Right ventricle myocardium superior (tissue), 1 donor: Measurements from ENCODE around the gene DSCAM. TPM values are rescaled to one million over a fixed set of nuclear protein-coding genes. Genes with fewer than 3 reads are reported as not detected.

ENCODE experiments used
- ATAC-seq: fragments of 200-7000 bp; cut with Tn5 transposase; one replicate; pipeline ENCODE4 v1.9.1; 2020; ENCODE audit warnings: mild to moderate bottlenecking; ENCODE audit not compliant: poor library complexity
- DNase-seq: peaks from one replicate; pipeline ENCODE4 v3.0.0-alpha.2; 2020
- intact Hi-C: fragments of 100-400 bp; cut with DNase I; formaldehyde crosslinking; loops from one replicate; pipeline ENCODE4 v1.11.2; 2022
- total RNA-seq: library from RNA; stranded (reverse); fragmentation: NEBNext Ultra II Directional; extraction: Animal tissue kit (Norgen Biotek cat#: 25700); gene quantifications from one replicate; pipeline ENCODE4 v1.2.1, GENCODE V29; 2021
- donor health status: DM: no; HTN: yes; CAD: no; lungs with severe emphysema.

The DSCAM gene
- total RNA-seq, 1 donor from 2014 or later, result not detected

- no peak for DNase-seq
- no peak for ATAC-seq
- intact Hi-C loops, result no loop called here
Measured at GRCh38 chr21:40796464-40796863, 50.5 kb downstream of the DSCAM start.

- ATAC-seq, result no peak
- intact Hi-C loops, result no loop called here
Measured at GRCh38 chr21:40795313-40795712, 51.6 kb downstream of the DSCAM start.

GRCh38 chr21:40792691-40793456, 54.1 kb downstream of the DSCAM start:
- ATAC-seq (no peak), DNase-seq (no peak)
- intact Hi-C loops, result no loop called here

More at GRCh38 chr21:40795313-40795712, 51.6 kb downstream of the DSCAM start:
- DNase-seq, result no peak

- intact Hi-C loops, result no loop called here
- DNase-seq, result no peak
- ATAC-seq, result no peak
Measured at GRCh38 chr21:40788635-40789034, 58.3 kb downstream of the DSCAM start.

- DNase-seq, result no peak
- no peak for ATAC-seq
- intact Hi-C loops, result no loop called here
Measured at GRCh38 chr21:40783404-40783803, 63.6 kb downstream of the DSCAM start.

GRCh38 chr21:40770435-40771055, 76.4 kb downstream of the DSCAM start:
- DNase-seq (no peak), ATAC-seq (no peak)
- intact Hi-C loops, result no loop called here

DNA sequence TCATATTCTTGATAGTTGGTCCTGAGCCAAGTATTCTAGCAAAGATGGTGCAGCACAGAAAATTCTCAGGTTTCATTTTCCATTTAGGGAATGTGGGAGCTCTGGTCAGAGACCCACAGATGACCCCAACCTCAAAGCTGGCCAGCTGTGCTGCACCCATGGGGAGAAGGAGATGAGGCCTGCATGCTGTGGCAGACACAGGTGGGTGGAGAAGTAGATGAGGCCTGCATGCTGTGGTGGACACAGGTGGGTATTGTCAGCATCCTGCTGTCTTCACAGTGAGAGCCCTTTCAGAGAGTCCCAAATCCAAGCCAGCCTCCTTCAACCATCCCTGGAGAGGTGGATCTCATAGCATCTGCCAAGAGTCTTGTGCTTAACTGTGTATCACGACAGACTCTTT, 77.7 kb downstream of the DSCAM start:
- DNase-seq (no peak), ATAC-seq (no peak)
- intact Hi-C loops, result no loop called here

GRCh38 chr21:40768056-40768455, 78.9 kb downstream of the DSCAM start:
- intact Hi-C loops, result no loop called here
- no peak for DNase-seq

GRCh38 chr21:40766381-40766780, 80.6 kb downstream of the DSCAM start:
- ATAC-seq, result no peak

More at GRCh38 chr21:40768056-40768455, 78.9 kb downstream of the DSCAM start:
- no peak for ATAC-seq

DNA sequence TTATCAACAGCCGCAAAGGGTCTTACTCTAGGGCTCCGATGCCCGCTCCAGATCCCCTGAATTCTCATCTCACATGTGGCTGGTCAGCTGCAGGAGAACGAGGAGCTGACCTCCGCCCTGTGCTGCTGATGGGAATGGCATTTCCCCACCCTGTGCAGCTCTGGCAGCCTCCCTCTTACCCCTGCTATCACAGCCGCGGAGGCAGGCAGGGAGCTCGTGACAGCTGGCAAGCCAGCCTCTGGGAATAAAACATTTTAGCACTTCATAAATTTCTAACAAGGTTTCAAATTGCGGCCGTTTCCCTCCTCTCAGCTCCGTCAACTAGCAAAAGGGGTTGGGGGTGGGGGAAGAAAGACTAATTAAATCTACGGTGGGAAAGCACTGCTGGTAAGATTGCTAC, 81.1 kb downstream of the DSCAM start:
- no peak for DNase-seq
- no peak for ATAC-seq
- intact Hi-C loops, result no loop called here

More at GRCh38 chr21:40766381-40766780, 80.6 kb downstream of the DSCAM start:
- intact Hi-C loops, result no loop called here
- DNase-seq, result no peak

DNA sequence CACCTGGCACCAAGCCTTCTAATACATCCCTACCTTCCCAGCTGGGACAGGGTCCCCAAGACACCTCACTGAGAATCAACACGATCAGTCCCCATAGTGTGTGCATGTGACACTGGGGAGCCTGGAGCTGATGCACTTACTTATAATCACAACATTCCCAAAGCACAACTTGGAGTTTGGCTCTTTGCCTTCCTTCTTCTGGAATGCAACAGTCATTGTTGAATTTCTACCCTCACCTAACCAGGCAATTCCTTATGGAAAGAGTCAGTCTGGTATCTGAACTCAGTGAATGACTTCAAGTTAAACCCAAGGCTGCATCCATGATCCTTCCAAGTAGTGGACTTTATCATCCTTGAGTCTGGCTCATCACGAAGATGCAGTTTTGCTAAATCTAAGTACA, 86.1 kb downstream of the DSCAM start:
- DNase-seq (no peak), ATAC-seq (no peak)
- intact Hi-C loops, result no loop called here

GRCh38 chr21:40759061-40759460, 87.9 kb downstream of the DSCAM start:
- intact Hi-C loops, result no loop called here
- ATAC-seq (no peak), DNase-seq (no peak)

GRCh38 chr21:40757366-40757765, 89.6 kb downstream of the DSCAM start:
- ATAC-seq (no peak), DNase-seq (no peak)
- intact Hi-C loops, result no loop called here

GRCh38 chr21:40754466-40754865, 92.5 kb downstream of the DSCAM start:
- ATAC-seq (peak; percentile 89), DNase-seq (no peak)
- intact Hi-C loops, result no loop called here

- ATAC-seq (peak; percentile 39), DNase-seq (no peak)
- intact Hi-C loops, result no loop called here
Measured at GRCh38 chr21:40753756-40754155, 93.2 kb downstream of the DSCAM start.

GRCh38 chr21:40752125-40752524, 94.8 kb downstream of the DSCAM start:
- DNase-seq (no peak), ATAC-seq (no peak)
- intact Hi-C loops, result no loop called here

DNA sequence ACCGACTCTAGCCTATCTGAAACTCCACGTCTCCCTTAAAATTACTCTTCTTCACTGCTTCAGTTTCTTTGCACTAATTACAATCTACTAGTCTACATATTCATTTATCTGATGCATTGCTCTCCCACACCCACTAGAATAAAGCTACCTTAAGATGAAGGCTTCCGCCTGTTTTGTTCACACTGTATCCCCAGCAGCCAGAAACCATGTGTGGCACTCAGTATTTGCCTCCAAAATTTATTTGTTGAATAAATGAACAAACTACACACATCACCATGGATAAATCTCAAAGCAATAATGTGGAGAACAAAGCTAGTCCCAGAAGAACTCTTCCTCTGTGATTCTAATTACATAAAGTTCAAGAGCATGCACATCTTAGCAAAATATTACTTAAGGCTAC, 95.7 kb downstream of the DSCAM start:
- DNase-seq (no peak), ATAC-seq (no peak)
- intact Hi-C loops, result no loop called here

DNA sequence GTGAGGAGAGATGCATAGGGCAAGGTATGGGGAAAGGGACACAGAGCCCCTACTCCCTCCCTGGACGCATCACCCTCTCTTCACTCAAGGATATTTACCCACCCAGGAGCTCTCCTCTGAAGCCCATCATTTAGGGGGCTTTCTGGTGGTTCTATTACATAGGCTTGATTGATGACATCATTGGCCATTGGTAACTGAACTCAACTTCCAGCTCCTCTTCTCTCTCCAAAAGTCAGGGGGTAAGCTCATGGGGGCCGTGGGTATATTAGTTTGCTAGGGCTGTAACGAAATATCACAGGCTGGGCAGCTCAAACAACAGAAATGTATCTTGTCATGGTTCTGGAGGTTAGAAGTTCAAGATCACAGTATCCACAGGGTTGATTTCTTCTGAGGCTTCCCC, 110.8 kb downstream of the DSCAM start:
- ATAC-seq (no peak), DNase-seq (no peak)
- intact Hi-C loops, result no loop called here

DNA sequence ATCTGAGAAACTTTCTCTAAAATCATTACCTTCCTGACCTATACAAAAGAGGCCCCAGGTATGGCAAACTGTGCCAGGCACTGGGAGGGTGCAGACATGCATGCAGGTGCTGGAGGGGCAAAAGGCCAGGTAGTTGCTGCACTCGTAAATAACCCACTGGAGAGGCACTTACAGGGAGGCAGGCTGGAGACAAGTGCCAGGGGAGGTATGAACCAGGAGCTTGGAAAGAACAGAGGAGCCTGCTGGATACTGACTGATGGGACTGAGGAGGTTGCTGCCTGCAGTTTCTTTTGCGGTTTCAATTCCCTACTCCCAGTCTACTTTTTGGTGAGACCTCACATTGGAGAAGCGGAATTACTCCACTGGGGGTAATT, 113.9 kb downstream of the DSCAM start:
- intact Hi-C loops, result no loop called here
- DNase-seq (no peak), ATAC-seq (no peak)

DNA sequence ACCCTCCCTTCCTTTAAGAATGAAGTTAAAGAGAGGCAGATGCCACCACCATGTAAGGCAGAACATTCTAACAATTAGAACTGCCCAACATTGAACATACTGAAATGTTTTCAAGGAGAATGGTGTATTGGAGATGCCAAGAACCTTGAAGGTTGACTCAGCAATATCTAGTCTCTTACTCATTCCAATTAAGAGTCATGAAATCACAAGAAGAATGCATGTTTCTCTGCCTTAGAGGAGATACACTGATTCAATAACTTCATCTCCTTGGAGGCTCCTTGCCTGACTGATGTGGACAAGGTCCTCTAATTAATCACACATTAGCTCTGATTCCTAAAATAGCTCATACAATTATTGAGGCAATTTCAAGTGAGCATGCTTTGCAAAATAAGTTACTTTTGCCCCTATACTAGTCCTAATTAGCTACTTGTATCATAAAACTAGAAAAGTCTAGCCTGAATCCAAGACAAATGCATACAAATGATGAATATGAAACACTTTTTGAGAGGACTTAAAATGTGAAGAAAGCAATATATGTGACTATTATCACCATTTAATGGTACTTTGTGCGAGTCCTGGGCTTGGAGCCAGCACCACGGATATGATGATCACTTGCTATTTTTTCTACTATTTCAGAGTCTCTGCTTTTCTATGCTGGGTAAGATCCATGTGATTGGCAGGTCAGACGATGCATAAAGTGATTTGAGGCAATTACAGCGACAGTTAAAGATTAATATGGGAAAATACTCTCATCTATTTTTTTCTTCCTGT, 114.5 kb downstream of the DSCAM start:
- intact Hi-C loops, result no loop called here
- DNase-seq, result no peak
- no peak for ATAC-seq
